GM21515 (cell line): ENCODE measurements around the gene INSIG2.

Source experiments
- ATAC-seq: cut with Tn5 transposase; IDR thresholded peaks from one replicate; pipeline ENCODE4 v1.9.1; 2021; ENCODE audit not compliant: unreplicated experiment

The INSIG2 gene

GRCh38 chr2:118097657-118098056 is 9.4 kb downstream of the INSIG2 start:
- ATAC-seq: no peak

- no peak for ATAC-seq
These were observed 10.2 kb downstream of the INSIG2 start for GRCh38 chr2:118098307-118099030.

- ATAC-seq: no peak
These were observed 14.3 kb downstream of the INSIG2 start for GRCh38 chr2:118102433-118103082.

GRCh38 chr2:118103951-118104940 is 16.0 kb downstream of the INSIG2 start:
- ATAC-seq: peak; percentile 97

GRCh38 chr2:118105497-118105896 is 17.2 kb downstream of the INSIG2 start:
- no peak for ATAC-seq

- ATAC-seq: no peak
These were observed 18.7 kb downstream of the INSIG2 start for GRCh38 chr2:118106926-118107325.

- no peak for ATAC-seq
These were observed 22.0 kb downstream of the INSIG2 start for GRCh38 chr2:118110310-118110709.

GRCh38 chr2:118110991-118111390 is 22.7 kb downstream of the INSIG2 start:
- no peak for ATAC-seq

- ATAC-seq: no peak
These were observed 24.6 kb downstream of the INSIG2 start for GRCh38 chr2:118112771-118113334.

- ATAC-seq: no peak
These were observed 26.6 kb downstream of the INSIG2 start for GRCh38 chr2:118114863-118115262.

GRCh38 chr2:118115761-118116160 is 27.5 kb downstream of the INSIG2 start:
- ATAC-seq: no peak

- no peak for ATAC-seq
These were observed 30.2 kb downstream of the INSIG2 start for GRCh38 chr2:118118479-118118878.

- no peak for ATAC-seq
These were observed 31.0 kb downstream of the INSIG2 start for GRCh38 chr2:118119158-118119727.

GRCh38 chr2:118119761-118120400 is 31.6 kb downstream of the INSIG2 start:
- no peak for ATAC-seq

GRCh38 chr2:118120401-118120780 is 32.1 kb downstream of the INSIG2 start:
- ATAC-seq: no peak

GRCh38 chr2:118121101-118121500 is 32.8 kb downstream of the INSIG2 start:
- ATAC-seq: no peak

GRCh38 chr2:118121986-118122524 is 33.8 kb downstream of the INSIG2 start:
- ATAC-seq: no peak

- ATAC-seq: peak; percentile 91
These were observed 34.5 kb downstream of the INSIG2 start for GRCh38 chr2:118122594-118123281.

- ATAC-seq: no peak
These were observed 35.4 kb downstream of the INSIG2 start for GRCh38 chr2:118123561-118124232.
